Caki2 (cell line): ENCODE results near the gene NDUFS8. TPM values are rescaled to one million over a fixed set of nuclear protein-coding genes. Genes with fewer than 3 reads are reported as not detected.

ENCODE experiments used
- total RNA-seq: library from RNA; depleted of rRNA; stranded (reverse); fragments of >200 nt; shearing (Covaris generic); gene quantifications from 2 replicates; pipeline ENCODE4 v1.2.3, GENCODE V29; 2014; ENCODE audit warnings: low replicate concordance; rRNA removed

Gene NDUFS8
- total RNA-seq, 1 experiment from 2014 or later: 129 TPM

Other genes starting within 250 kb of the NDUFS8 start
- 44.3 and 60.6 TPM in 2 replicates for gene UNC93B1, start 26.6 kb upstream of the NDUFS8 start, total RNA-seq
- 77.5 and 85.5 TPM in 2 replicates for gene ALDH3B1, start 20.4 kb upstream of the NDUFS8 start, total RNA-seq
- gene TCIRG1, start 8.3 kb downstream of the NDUFS8 start, total RNA-seq: 23.9 and 24.0 TPM in 2 replicates
- 24.0 and 41.2 TPM in 2 replicates for gene CHKA, start 90.7 kb downstream of the NDUFS8 start, total RNA-seq
- gene KMT5B, start 182.6 kb downstream of the NDUFS8 start, total RNA-seq: 2.2 and 3.8 TPM in 2 replicates
- 20.1 and 22.6 TPM in 2 replicates for gene C11orf24, start 241.3 kb downstream of the NDUFS8 start, total RNA-seq